ENCODE results near the gene SNAI1. TPM values are rescaled to one million over a fixed set of nuclear protein-coding genes. Genes with fewer than 3 reads are reported as not detected.
A peak's percentile ranks its signal among the peaks of the same experiment; 100 is the strongest.

The SNAI1 gene
- total RNA-seq, 2 donors from 2014 or later, result 13.0 to 19.1 TPM

- no peak overlapping the region for H3K4me3 ChIP-seq
Measured at GRCh38 chr20:50015993-50016770, 33.4 kb downstream of the SNAI1 start.

GRCh38 chr20:50017160-50017559 is 34.4 kb downstream of the SNAI1 start:
- no peak for TF ChIP-seq CTCF (IDR thresholded peaks at IDR 0.05)
- H3K27ac ChIP-seq, result peak overlapping the region; percentile 30 to 46
- H3K27me3 ChIP-seq (replicated peaks; ENCODE audit: insufficient read depth), result no peaks in the 10 kb centered on the region
- no peak for ATAC-seq (ENCODE audit: insufficient number of reproducible peaks, low FRiP score, low read depth)
- no peaks in the 10 kb centered on the region for H3K9me3 ChIP-seq
- H3K36me3 ChIP-seq, result no peaks in the 10 kb centered on the region
- H3K4me3 ChIP-seq, result no peak overlapping the region
- DNase-seq (ENCODE audit: low spot score), result no peak
- H3K4me1 ChIP-seq (ENCODE audit: control insufficient read depth in 1 of 2, low read depth in 2 of 2), result peaks cover 0 to 25% of the 10 kb centered on the region in 2 donors

More at GRCh38 chr20:50015993-50016770, 33.4 kb downstream of the SNAI1 start:
- Histone ChIP-seq H3K27me3 (replicated peaks; ENCODE audit: insufficient read depth) (no peaks in the 10 kb centered on the region), H3K9me3 (no peaks in the 10 kb centered on the region), H3K36me3 (no peaks in the 10 kb centered on the region), H3K4me1 (ENCODE audit: control insufficient read depth in 1 of 2, low read depth in 2 of 2) (peaks cover 0 to 25% of the 10 kb centered on the region in 2 donors), H3K27ac (no peak overlapping the region)
- DNase-seq (ENCODE audit: low spot score) (no peak), ATAC-seq (ENCODE audit: insufficient number of reproducible peaks, low FRiP score, low read depth) (no peak)
- no peak for TF ChIP-seq CTCF (IDR thresholded peaks at IDR 0.05)

- TF ChIP-seq CTCF (IDR thresholded peaks at IDR 0.05), result no peak
Measured at GRCh38 chr20:50017576-50018248, 34.9 kb downstream of the SNAI1 start.

GRCh38 chr20:50019466-50020256 is 36.9 kb downstream of the SNAI1 start:
- Histone ChIP-seq H3K36me3 (no peaks in the 10 kb centered on the region), H3K27me3 (replicated peaks; ENCODE audit: insufficient read depth) (no peaks in the 10 kb centered on the region), H3K4me3 (no peak overlapping the region), H3K9me3 (no peaks in the 10 kb centered on the region), H3K4me1 (ENCODE audit: control insufficient read depth in 1 of 2, low read depth in 2 of 2) (peaks cover 0 to 25% of the 10 kb centered on the region in 2 donors), H3K27ac (no peak overlapping the region)
- DNase-seq (ENCODE audit: low spot score), result no peak
- ATAC-seq (ENCODE audit: insufficient number of reproducible peaks, low FRiP score, low read depth), result no peak
- TF ChIP-seq CTCF (IDR thresholded peaks at IDR 0.05), result no peak

More at GRCh38 chr20:50017576-50018248, 34.9 kb downstream of the SNAI1 start:
- DNase-seq (ENCODE audit: low spot score) (no peak), ATAC-seq (ENCODE audit: insufficient number of reproducible peaks, low FRiP score, low read depth) (no peak)
- Histone ChIP-seq H3K27ac (peak overlapping the region; percentile 30 to 46), H3K4me3 (no peak overlapping the region), H3K36me3 (no peaks in the 10 kb centered on the region), H3K9me3 (no peaks in the 10 kb centered on the region), H3K27me3 (replicated peaks; ENCODE audit: insufficient read depth) (no peaks in the 10 kb centered on the region), H3K4me1 (ENCODE audit: control insufficient read depth in 1 of 2, low read depth in 2 of 2) (peaks cover 0 to 25% of the 10 kb centered on the region in 2 donors)

- Histone ChIP-seq H3K4me3 (no peak overlapping the region), H3K27ac (no peak overlapping the region), H3K4me1 (ENCODE audit: control insufficient read depth in 1 of 2, low read depth in 2 of 2) (peaks cover 0 to 25% of the 10 kb centered on the region in 2 donors), H3K27me3 (replicated peaks; ENCODE audit: insufficient read depth) (no peaks in the 10 kb centered on the region), H3K36me3 (no peaks in the 10 kb centered on the region), H3K9me3 (no peaks in the 10 kb centered on the region)
- no peak for TF ChIP-seq CTCF (IDR thresholded peaks at IDR 0.05)
- no peak for ATAC-seq (ENCODE audit: insufficient number of reproducible peaks, low FRiP score, low read depth)
- DNase-seq (ENCODE audit: low spot score), result no peak
Measured at GRCh38 chr20:50020288-50020687, 37.5 kb downstream of the SNAI1 start.

All from thoracic aorta (tissue), 2 donors.